Choroid plexus epithelial cell (primary cell): ENCODE data around the gene HYCC1.

Source experiments
- DNase-seq: peaks from one replicate; pipeline ENCODE4 v3.0.0-alpha.2; 2010; ENCODE audit warnings: low read depth
- H3K4me3 ChIP-seq: 2 replicates; pipeline ENCODE4 v1.5.1; 2011; ENCODE audit warnings: low read depth, mild to moderate bottlenecking, control low read depth, low read length, moderate library complexity
- TF ChIP-seq, protein P1 (sequence below): conservative IDR thresholded peaks from 2 replicates; pipeline ENCODE4 v1.5.1; 2011; ENCODE audit warnings: low read depth, mild to moderate bottlenecking, control low read depth, inconsistent platforms, low read length, moderate library complexity

Gene HYCC1

DNA sequence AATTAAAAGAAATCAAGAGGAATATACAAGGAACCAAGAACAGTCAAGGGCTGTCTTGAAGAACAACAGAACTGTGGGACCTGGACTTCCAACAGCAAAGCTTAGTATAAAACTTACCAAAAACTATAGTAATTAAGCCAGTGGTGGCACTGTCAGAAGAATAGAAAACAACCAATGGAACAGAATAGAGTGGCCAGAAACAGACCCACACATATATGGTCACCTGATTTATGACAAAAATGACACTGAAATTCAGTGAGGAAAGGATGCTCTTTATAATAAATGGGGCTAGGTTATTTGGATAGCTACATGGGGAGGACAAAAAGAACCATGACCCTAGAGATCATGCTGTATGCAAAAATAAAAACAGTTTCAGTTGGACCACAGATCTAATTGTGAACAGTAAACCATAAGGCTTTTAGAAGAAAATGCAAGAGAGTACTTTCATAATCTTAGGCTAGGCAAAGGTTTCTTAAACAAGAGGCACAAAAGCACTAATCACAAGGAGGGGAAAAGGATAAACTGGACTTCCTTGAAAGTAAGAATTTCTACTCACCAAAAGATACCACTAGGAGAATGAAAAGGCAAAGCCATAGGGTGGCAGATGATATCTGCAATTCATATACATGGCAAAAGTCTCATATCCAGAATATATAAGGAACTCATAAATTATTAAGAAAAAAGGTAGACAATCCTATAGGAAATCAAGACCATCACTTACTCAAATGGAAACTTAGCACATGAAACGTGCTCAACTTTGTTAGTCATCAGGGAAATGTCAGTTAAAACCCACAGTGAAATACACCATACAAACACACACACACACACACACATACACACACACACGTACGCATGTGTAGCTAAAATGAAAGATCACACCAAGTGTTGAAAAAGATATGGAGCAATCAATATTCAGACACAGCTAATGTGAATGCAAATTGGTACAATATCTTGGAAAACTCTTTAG, 20.8 kb downstream of the HYCC1 start:
- DNase-seq = no peak
- TF ChIP-seq, protein P1, sequence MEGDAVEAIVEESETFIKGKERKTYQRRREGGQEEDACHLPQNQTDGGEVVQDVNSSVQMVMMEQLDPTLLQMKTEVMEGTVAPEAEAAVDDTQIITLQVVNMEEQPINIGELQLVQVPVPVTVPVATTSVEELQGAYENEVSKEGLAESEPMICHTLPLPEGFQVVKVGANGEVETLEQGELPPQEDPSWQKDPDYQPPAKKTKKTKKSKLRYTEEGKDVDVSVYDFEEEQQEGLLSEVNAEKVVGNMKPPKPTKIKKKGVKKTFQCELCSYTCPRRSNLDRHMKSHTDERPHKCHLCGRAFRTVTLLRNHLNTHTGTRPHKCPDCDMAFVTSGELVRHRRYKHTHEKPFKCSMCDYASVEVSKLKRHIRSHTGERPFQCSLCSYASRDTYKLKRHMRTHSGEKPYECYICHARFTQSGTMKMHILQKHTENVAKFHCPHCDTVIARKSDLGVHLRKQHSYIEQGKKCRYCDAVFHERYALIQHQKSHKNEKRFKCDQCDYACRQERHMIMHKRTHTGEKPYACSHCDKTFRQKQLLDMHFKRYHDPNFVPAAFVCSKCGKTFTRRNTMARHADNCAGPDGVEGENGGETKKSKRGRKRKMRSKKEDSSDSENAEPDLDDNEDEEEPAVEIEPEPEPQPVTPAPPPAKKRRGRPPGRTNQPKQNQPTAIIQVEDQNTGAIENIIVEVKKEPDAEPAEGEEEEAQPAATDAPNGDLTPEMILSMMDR = no peak
- H3K4me3 ChIP-seq = no peak overlapping the region

GRCh38 chr7:22990588-22990949, 23.4 kb downstream of the HYCC1 start:
- H3K4me3 ChIP-seq = no peak overlapping the region
- peak; percentile 60 for DNase-seq
- TF ChIP-seq, protein P1 = no peak

- H3K4me3 ChIP-seq = no peak overlapping the region
- TF ChIP-seq, protein P1 = no peak
- DNase-seq = no peak
Measured at GRCh38 chr7:22989643-22990587, 24.0 kb downstream of the HYCC1 start.

GRCh38 chr7:22985436-22985835, 28.5 kb downstream of the HYCC1 start:
- TF ChIP-seq, protein P1 = no peak
- DNase-seq = no peak
- H3K4me3 ChIP-seq = no peak overlapping the region

GRCh38 chr7:22983257-22983855, 30.6 kb downstream of the HYCC1 start:
- DNase-seq = no peak
- H3K4me3 ChIP-seq = no peak overlapping the region
- TF ChIP-seq, protein P1 = no peak

DNA sequence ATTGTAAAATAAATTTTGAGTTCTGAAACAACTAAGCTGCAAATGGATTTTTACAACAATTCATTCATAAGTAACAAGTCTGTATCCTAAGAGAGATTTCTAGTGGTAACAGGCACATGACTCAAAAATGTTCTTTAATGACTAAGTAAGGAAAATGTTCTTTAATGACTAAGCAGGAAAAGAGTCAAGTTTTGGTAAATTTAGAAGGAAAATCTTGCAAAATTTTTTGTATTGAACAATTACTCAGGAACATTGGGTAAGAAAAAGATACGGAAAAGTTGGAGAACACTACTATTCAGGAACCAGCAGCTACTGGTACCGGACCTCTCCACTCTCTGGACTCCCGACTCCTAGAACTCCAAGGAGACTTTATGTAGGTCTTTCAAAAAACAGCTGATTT, 33.5 kb downstream of the HYCC1 start:
- no peak overlapping the region for H3K4me3 ChIP-seq
- TF ChIP-seq, protein P1 = no peak
- DNase-seq = peak; percentile 75
